LNCaP clone FGC (cell line): ENCODE results near the gene UBE2F.
A peak's percentile ranks its signal among the peaks of the same experiment; 100 is the strongest.

Experiments used
- DNase-seq: peaks from one replicate; pipeline ENCODE4 v3.0.0-alpha.2; 2011; ENCODE audit warnings: low read depth
- H3K4me3 ChIP-seq: 2 replicates; pipeline ENCODE4 v1.5.1; 2011; ENCODE audit warnings: mild to moderate bottlenecking, low read depth, low read length, control low read depth
- CTCF ChIP-seq: IDR thresholded peaks from 2 replicates; pipeline ENCODE4 v1.5.1; 2012; ENCODE audit warnings: mild to moderate bottlenecking; ENCODE audit not compliant: control insufficient read depth, insufficient read depth; ENCODE audit errors: extremely low read depth

UBE2F gene

GRCh38 chr2:237923481-237924163 is 43.2 kb upstream of the UBE2F start:
- no peak for DNase-seq
- TF ChIP-seq CTCF: peak; percentile 53
- H3K4me3 ChIP-seq: no peak overlapping the region

GRCh38 chr2:237924164-237924534 is 42.7 kb upstream of the UBE2F start:
- DNase-seq: no peak
- no peak for TF ChIP-seq CTCF
- H3K4me3 ChIP-seq: no peak overlapping the region

- DNase-seq: no peak
- TF ChIP-seq CTCF: no peak
- H3K4me3 ChIP-seq: no peak overlapping the region
Observed at GRCh38 chr2:237927135-237927534, 39.7 kb upstream of the UBE2F start.

GRCh38 chr2:237927986-237928385 is 38.8 kb upstream of the UBE2F start:
- DNase-seq: no peak
- TF ChIP-seq CTCF: no peak
- no peak overlapping the region for H3K4me3 ChIP-seq

GRCh38 chr2:237929979-237930378 is 36.8 kb upstream of the UBE2F start:
- DNase-seq: no peak
- no peak for TF ChIP-seq CTCF
- no peak overlapping the region for H3K4me3 ChIP-seq

- DNase-seq: no peak
- H3K4me3 ChIP-seq: no peak overlapping the region
- TF ChIP-seq CTCF: no peak
Observed at GRCh38 chr2:237931205-237931721, 35.6 kb upstream of the UBE2F start.

GRCh38 chr2:237932731-237933131 is 34.1 kb upstream of the UBE2F start:
- no peak for TF ChIP-seq CTCF
- DNase-seq: no peak
- no peak overlapping the region for H3K4me3 ChIP-seq
